GM12891 (cell line): ENCODE measurements around the gene GPATCH8.

Experiments
- POLR2A ChIP-seq: IDR thresholded peaks from 2 replicates; pipeline ENCODE4 v1.6.1; 2011; ENCODE audit warnings: low read depth, low read length, control low read depth
- TAF1 ChIP-seq: IDR thresholded peaks from 2 replicates; pipeline ENCODE4 v1.6.1; 2011; ENCODE audit warnings: low read depth, low read length, control low read depth

DNA sequence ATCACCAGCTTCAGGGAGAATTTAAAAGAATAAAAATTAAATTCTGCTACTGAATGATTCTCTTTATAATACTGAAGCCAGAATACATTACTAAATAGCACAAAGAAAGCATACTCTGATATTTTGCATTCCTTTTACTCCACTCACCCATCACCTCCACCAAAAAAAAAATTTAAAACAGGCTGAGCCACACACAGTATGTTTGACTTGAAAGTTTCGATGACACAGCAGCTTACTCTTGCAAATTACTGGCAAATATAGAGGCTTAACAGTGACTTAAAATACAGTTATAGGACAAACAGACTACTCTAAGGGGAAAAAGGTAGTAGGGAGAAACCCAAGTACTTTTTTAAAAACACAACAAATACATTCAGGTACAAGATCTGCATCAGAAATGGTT, 39.2 kb downstream of the GPATCH8 start:
- no peak for TF ChIP-seq POLR2A
- TF ChIP-seq TAF1 = no peak
